Esophagus squamous epithelium (tissue), 5 donors: ENCODE measurements around the gene FBXL19. TPM values are rescaled to one million over a fixed set of nuclear protein-coding genes. Genes with fewer than 3 reads are reported as not detected.
A peak's percentile ranks its signal among the peaks of the same experiment; 100 is the strongest.
"Not testable (repeated sequence)": the region's sequence is repeated elsewhere in the genome, so short reads cannot be mapped to it uniquely, and the experiment has no call there.

Source experiments
- DNase-seq: peaks from one replicate; lab custom pipeline; 2025; lab: John Stamatoyannopoulos, UW
- H3K27ac ChIP-seq, 4 donors: fragments of 200-600 bp; sonication (generic); one replicate each; pipeline ENCODE4 v1.5.1; 2016 to 2019; ENCODE audit warnings: mild to moderate bottlenecking in 1 of 4
- H3K27me3 ChIP-seq, 4 donors: fragments of 200-600 bp; sonication (generic); 1 replicate in 3 of 4; 2 replicates in 1 of 4; pipeline versions ENCODE4 v1.5.1 to v1.6.0; 2017 to 2021; ENCODE audit warnings: antibody characterized with exemption in 1 of 4
- H3K36me3 ChIP-seq, 3 donors: fragments of 200-600 bp; sonication (generic); one replicate each; pipeline ENCODE4 v1.5.1; 2016 to 2019
- H3K4me1 ChIP-seq, 3 donors: fragments of 200-600 bp; sonication (generic); one replicate each; pipeline ENCODE4 v1.5.1; 2017 to 2019
- H3K4me3 ChIP-seq, 4 donors: fragments of 200-600 bp; sonication (generic); 1 replicate in 3 of 4; 2 replicates in 1 of 4; pipeline ENCODE4 v1.5.1; 2016 to 2019; ENCODE audit warnings: mild to moderate bottlenecking in 2 of 4, moderate library complexity in 1 of 4
- H3K9me3 ChIP-seq, 3 donors: fragments of 200-600 bp; sonication (generic); one replicate each; pipeline ENCODE4 v1.5.1; 2016 to 2019
- CTCF ChIP-seq, 6 experiments: fragments of 450-650 bp in 4 of 6; fragments of 200-600 bp in 2 of 6; sonication (generic) in 2 of 6; IDR thresholded peaks; one replicate each; pipeline ENCODE4 v1.5.1; 2016 to 2019; ENCODE audit warnings: antibody characterized with exemption in 6 of 6, mild to moderate bottlenecking in 4 of 6, moderate library complexity in 4 of 6
- POLR2A ChIP-seq, 4 donors: fragments of 450-650 bp; IDR thresholded peaks; one replicate each; pipeline ENCODE4 v1.6.1; 2017; ENCODE audit warnings: antibody characterized with exemption in 4 of 4, mild to moderate bottlenecking in 4 of 4, moderate library complexity in 3 of 4
- WGBS, 2 donors: methylation state at CpG; one replicate each; pipeline ENCODE4 v1.1.5; 2018; 5-methylcytosine and 5-hydroxymethylcytosine counted together
- intact Hi-C: fragments of 100-400 bp; cut with DNase I; formaldehyde crosslinking; loops from one replicate; pipeline ENCODE4 v1.15.0; 2022
- total RNA-seq, 4 donors: library from RNA; depleted of rRNA; stranded (reverse); fragments of >200 nt; gene quantifications; one replicate each; pipeline ENCODE4 v1.1.0, GENCODE V29; 2016
- donor health status: DM: yes; HTN: yes; CAD: no.

Gene FBXL19
- total RNA-seq, 4 donors from 2014 or later, result 17.0 to 28.7 (median 25.1) TPM

- Histone ChIP-seq H3K27ac (no peak overlapping the region), H3K4me3 (no peak overlapping the region), H3K4me1 (peaks cover 9 to 43% (median 17%) of the 10 kb centered on the region in 3 donors), H3K27me3 (no peaks in the 10 kb centered on the region), H3K36me3 (peaks cover 6 to 91% (median 34%) of the 10 kb centered on the region in 3 donors), H3K9me3 (no peaks in the 10 kb centered on the region)
- intact Hi-C loops, result no loop called here
- DNase-seq, result no peak
- 80% methylated on average over 5 of the region's 35 CpGs; no CpG with 5 or more reads in 1 of the 2 donors for WGBS, 2 donors
- TF ChIP-seq POLR2A (IDR thresholded peaks at IDR 0.05) (no peak), CTCF (IDR thresholded peaks at IDR 0.05) (no peak)
Observed at GRCh38 chr16:30930160-30930571, 6.8 kb downstream of the FBXL19 start.

GRCh38 chr16:30931068-30931650, 7.8 kb downstream of the FBXL19 start:
- Histone ChIP-seq H3K4me1 (peaks cover 4 to 33% (median 14%) of the 10 kb centered on the region in 3 donors), H3K36me3 (peaks cover 6 to 95% (median 41%) of the 10 kb centered on the region in 3 donors), H3K9me3 (no peaks in the 10 kb centered on the region), H3K27ac (no peak overlapping the region), H3K4me3 (no peak overlapping the region), H3K27me3 (no peaks in the 10 kb centered on the region)
- 76 to 79% methylated on average over 10 to 11 of the region's 12 CpGs for WGBS, 2 donors
- intact Hi-C loops, result no loop called here
- no peak for DNase-seq
- TF ChIP-seq POLR2A (IDR thresholded peaks at IDR 0.05) (no peak), CTCF (IDR thresholded peaks at IDR 0.05) (no peak)

- 47 to 56% methylated on average over 12 of the region's 12 CpGs for WGBS, 2 donors
- H3K27me3 ChIP-seq, result no peaks in the 10 kb centered on the region
- TF ChIP-seq CTCF (IDR thresholded peaks at IDR 0.05) (peak in 5 of 6 experiments; percentile 26 to 73 (median 44)), POLR2A (IDR thresholded peaks at IDR 0.05) (no peak)
- DNase-seq, result no peak
- intact Hi-C loops, result no loop called here
- peaks cover 0 to 20% (median 4%) of the 10 kb centered on the region in 3 donors for H3K4me1 ChIP-seq
- H3K4me3 ChIP-seq, result no peak overlapping the region
- H3K9me3 ChIP-seq, result no peaks in the 10 kb centered on the region
- no peak overlapping the region for H3K27ac ChIP-seq
- peaks cover 6 to 82% (median 38%) of the 10 kb centered on the region in 3 donors for H3K36me3 ChIP-seq
Observed at GRCh38 chr16:30934827-30935557, 11.6 kb downstream of the FBXL19 start.

DNA sequence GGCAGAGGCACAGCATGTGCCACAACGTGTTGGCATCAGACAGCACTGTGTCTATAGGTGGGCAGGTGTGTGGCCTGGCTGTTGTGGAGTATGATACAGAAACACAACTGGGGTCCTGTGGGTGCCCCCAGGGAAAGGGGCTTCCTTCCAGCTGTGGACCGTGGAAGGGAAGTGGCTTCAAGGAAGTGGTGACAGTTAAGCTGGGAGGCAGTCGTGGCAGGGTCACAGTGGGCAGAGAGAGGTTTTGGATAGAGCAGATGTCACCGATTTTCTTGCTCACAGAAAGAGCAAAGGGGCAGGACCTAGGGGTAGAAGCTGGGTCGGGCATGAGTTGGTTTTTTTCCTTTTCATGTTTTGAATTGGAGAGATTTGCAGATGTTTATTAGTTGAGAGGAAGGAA, 14.3 kb downstream of the FBXL19 start:
- intact Hi-C loops, result no loop called here
- Histone ChIP-seq H3K27ac (peak overlapping the region in 3 of 4 donors; percentile 9 to 31 (median 28)), H3K9me3 (no peaks in the 10 kb centered on the region), H3K27me3 (no peaks in the 10 kb centered on the region), H3K4me1 (peaks cover 19 to 47% (median 26%) of the 10 kb centered on the region in 3 donors), H3K4me3 (no peak overlapping the region), H3K36me3 (peaks cover 6 to 61% (median 25%) of the 10 kb centered on the region in 3 donors)
- WGBS, 2 donors, result 36 to 37% methylated on average over 4 of the region's 5 CpGs
- TF ChIP-seq POLR2A (IDR thresholded peaks at IDR 0.05), result no peak
- no peak for TF ChIP-seq CTCF (IDR thresholded peaks at IDR 0.05)
- DNase-seq, result no peak

DNA sequence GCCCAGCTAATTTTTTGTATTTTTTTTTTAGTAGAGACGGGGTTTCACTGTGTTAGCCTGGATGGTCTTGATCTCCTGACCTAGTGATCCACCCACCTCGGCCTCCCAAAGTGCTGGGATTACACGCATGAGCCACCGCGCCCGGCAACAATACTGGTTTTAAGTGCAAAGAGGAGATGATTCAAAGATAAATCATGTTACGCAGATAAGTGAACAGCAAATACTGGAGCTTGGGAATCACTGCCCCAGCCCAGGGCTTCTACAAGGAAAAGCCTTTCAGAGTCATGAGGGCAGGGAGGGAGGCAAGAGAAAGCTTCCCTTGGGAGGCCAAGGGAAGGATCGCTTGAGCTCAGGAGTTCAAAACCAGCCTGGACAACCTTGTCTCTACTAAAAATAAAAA, 16.2 kb downstream of the FBXL19 start:
- intact Hi-C loops, H3K9me3 ChIP-seq, H3K4me3 ChIP-seq, H3K27me3 ChIP-seq, DNase-seq: not testable (repeated sequence)
- H3K27ac ChIP-seq, result peak overlapping the region; percentile 47 to 77 (median 72)
- H3K36me3 ChIP-seq, result peaks cover 0 to 61% (median 24%) of the 10 kb centered on the region in 3 donors
- WGBS, 2 donors, result 56 to 81% methylated on average over 7 to 8 of the region's 8 CpGs
- H3K4me1 ChIP-seq, result peaks cover 19 to 47% (median 26%) of the 10 kb centered on the region in 3 donors
